ENCODE data around the gene RNF103. TPM values are rescaled to one million over a fixed set of nuclear protein-coding genes. Genes with fewer than 3 reads are reported as not detected.

The RNF103 gene
- total and polyA plus RNA-seq, 2 donors (not counting 1 experiment from before 2014, with no cell fraction given) = 20.3 to 20.9 TPM

DNA sequence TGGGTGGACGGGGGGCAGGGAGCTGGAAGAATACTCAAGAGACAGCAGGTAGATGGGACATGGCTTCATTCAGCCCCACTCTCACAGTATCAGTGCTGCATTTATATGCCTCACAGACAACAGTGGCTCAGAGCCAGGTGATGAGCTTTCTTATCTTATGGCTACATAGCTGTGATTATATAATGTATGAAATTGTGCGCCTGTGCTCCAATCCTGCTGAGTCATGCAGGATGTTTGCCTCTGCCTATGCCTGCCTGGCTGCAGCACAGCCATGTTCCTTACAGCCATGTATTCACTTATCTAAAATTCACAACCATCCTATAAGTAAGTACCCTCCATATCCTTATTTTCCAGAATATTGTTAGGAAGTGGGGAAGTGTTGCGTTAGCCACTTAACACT is 37.7 kb upstream of the RNF103 start:
- no peak for DNase-seq (ENCODE audit: low read depth in 2 of 2)
- no peak overlapping the region for H3K4me2 ChIP-seq (ENCODE audit: extremely low read depth, insufficient read depth, low read length)

GRCh38 chr2:86650188-86650587 is 26.5 kb upstream of the RNF103 start:
- no peak for DNase-seq (ENCODE audit: low read depth in 2 of 2)

More for the DNA sequence above, 37.7 kb upstream of the RNF103 start:
- no peaks in the 10 kb centered on the region for H3K79me2 ChIP-seq (ENCODE audit: control insufficient read depth, insufficient read depth, low read length)
- no peaks in the 10 kb centered on the region for H3K27me3 ChIP-seq (ENCODE audit: control insufficient read depth, insufficient read depth, low read length)
- H2AFZ ChIP-seq (ENCODE audit: low read length) = no peak overlapping the region
- H3K4me1 ChIP-seq (ENCODE audit: control insufficient read depth, extremely low read depth, insufficient read depth, low read length) = no peaks in the 10 kb centered on the region
- no peak overlapping the region for H3K27ac ChIP-seq (ENCODE audit: insufficient read depth, low read length)
- no peaks in the 10 kb centered on the region for H3K9me3 ChIP-seq (ENCODE audit: control insufficient read depth, insufficient read depth, low read depth, low read length)
- H3K4me3 ChIP-seq (replicated peaks in 1 of 4; ENCODE audit: control extremely low read depth in 1 of 4, insufficient read depth in 1 of 4, low read depth in 3 of 4, low read length in 4 of 4) = no peak overlapping the region
- H3K36me3 ChIP-seq (ENCODE audit: control insufficient read depth, insufficient read depth, low read length) = no peaks in the 10 kb centered on the region
- no peaks in the 10 kb centered on the region for H4K20me1 ChIP-seq (ENCODE audit: control insufficient read depth, extremely low read depth, insufficient read depth, low read length)
- no peak for TF ChIP-seq EZH2 (IDR thresholded peaks at IDR 0.05; ENCODE audit: low read length, missing control alignments)
- no peak for TF ChIP-seq CTCF (conservative IDR thresholded peaks at IDR 0.05 in 1 of 2, IDR thresholded peaks at IDR 0.05 in 1 of 2; ENCODE audit: low read depth in 1 of 2, low read length in 2 of 2)
- H3K9ac ChIP-seq (ENCODE audit: insufficient read depth, low read length) = no peak overlapping the region

DNA sequence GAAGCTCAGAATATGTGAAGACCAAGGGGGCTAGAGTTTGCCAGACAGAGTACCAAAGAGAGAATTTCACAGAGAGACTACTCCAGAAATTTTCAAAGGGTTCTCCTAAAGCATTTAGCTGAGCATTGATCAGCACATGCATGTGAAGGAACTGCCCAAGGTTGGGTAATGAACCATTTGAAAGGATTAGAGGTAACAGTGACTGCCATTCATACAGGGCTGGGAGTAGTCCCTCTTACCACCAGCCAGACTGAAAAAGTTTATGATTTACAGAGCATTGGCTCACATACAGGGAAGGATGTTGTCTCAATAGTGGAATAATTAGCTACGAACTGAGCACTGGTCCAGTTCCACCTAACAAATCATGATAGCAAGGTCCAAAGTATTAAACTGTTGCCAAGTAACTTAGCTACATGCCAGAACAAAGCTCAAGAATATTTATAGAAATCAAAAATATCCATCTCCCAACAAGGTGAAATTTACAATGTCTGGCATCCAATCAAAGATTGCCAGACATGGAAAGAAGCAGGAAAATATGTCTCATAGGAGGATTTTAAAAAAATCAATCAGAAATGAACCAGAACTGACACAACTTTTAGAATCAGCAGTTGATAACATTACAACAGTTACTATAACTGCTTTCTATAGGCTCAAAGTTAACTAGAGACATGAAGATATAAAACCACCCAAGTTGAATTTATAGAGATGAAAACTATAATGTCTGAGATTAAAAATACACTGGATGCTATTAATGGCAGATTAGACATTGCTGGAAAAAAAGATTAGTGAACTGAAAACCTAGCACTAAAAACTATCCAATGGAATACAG is 25.7 kb upstream of the RNF103 start:
- no peak overlapping the region for H2AFZ ChIP-seq (ENCODE audit: low read length)
- H3K27ac ChIP-seq (ENCODE audit: insufficient read depth, low read length) = no peak overlapping the region
- no peak overlapping the region for H3K4me2 ChIP-seq (ENCODE audit: extremely low read depth, insufficient read depth, low read length)
- TF ChIP-seq EZH2 (IDR thresholded peaks at IDR 0.05; ENCODE audit: low read length, missing control alignments) = no peak
- TF ChIP-seq CTCF (conservative IDR thresholded peaks at IDR 0.05 in 1 of 2, IDR thresholded peaks at IDR 0.05 in 1 of 2; ENCODE audit: low read depth in 1 of 2, low read length in 2 of 2) = no peak
- H3K9ac ChIP-seq (ENCODE audit: insufficient read depth, low read length) = no peak overlapping the region
- H3K4me1 ChIP-seq (ENCODE audit: control insufficient read depth, extremely low read depth, insufficient read depth, low read length) = no peaks in the 10 kb centered on the region
- no peaks in the 10 kb centered on the region for H3K36me3 ChIP-seq (ENCODE audit: control insufficient read depth, insufficient read depth, low read length)
- H3K4me3 ChIP-seq (replicated peaks in 1 of 4; ENCODE audit: control extremely low read depth in 1 of 4, insufficient read depth in 1 of 4, low read depth in 3 of 4, low read length in 4 of 4) = no peak overlapping the region
- H3K9me3 ChIP-seq (ENCODE audit: control insufficient read depth, insufficient read depth, low read depth, low read length) = no peaks in the 10 kb centered on the region
- no peaks in the 10 kb centered on the region for H3K27me3 ChIP-seq (ENCODE audit: control insufficient read depth, insufficient read depth, low read length)
- no peak for DNase-seq (ENCODE audit: low read depth in 2 of 2)
- no peaks in the 10 kb centered on the region for H3K79me2 ChIP-seq (ENCODE audit: control insufficient read depth, insufficient read depth, low read length)
- H4K20me1 ChIP-seq (ENCODE audit: control insufficient read depth, extremely low read depth, insufficient read depth, low read length) = no peaks in the 10 kb centered on the region

More at GRCh38 chr2:86650188-86650587, 26.5 kb upstream of the RNF103 start:
- Histone ChIP-seq H2AFZ (ENCODE audit: low read length) (no peak overlapping the region), H3K27me3 (ENCODE audit: control insufficient read depth, insufficient read depth, low read length) (no peaks in the 10 kb centered on the region), H3K36me3 (ENCODE audit: control insufficient read depth, insufficient read depth, low read length) (no peaks in the 10 kb centered on the region), H3K4me3 (replicated peaks in 1 of 4; ENCODE audit: control extremely low read depth in 1 of 4, insufficient read depth in 1 of 4, low read depth in 3 of 4, low read length in 4 of 4) (no peak overlapping the region), H3K79me2 (ENCODE audit: control insufficient read depth, insufficient read depth, low read length) (no peaks in the 10 kb centered on the region), H4K20me1 (ENCODE audit: control insufficient read depth, extremely low read depth, insufficient read depth, low read length) (no peaks in the 10 kb centered on the region), H3K4me1 (ENCODE audit: control insufficient read depth, extremely low read depth, insufficient read depth, low read length) (no peaks in the 10 kb centered on the region), H3K27ac (ENCODE audit: insufficient read depth, low read length) (no peak overlapping the region), H3K4me2 (ENCODE audit: extremely low read depth, insufficient read depth, low read length) (no peak overlapping the region), H3K9ac (ENCODE audit: insufficient read depth, low read length) (no peak overlapping the region), H3K9me3 (ENCODE audit: control insufficient read depth, insufficient read depth, low read depth, low read length) (no peaks in the 10 kb centered on the region)
- TF ChIP-seq CTCF (conservative IDR thresholded peaks at IDR 0.05 in 1 of 2, IDR thresholded peaks at IDR 0.05 in 1 of 2; ENCODE audit: low read depth in 1 of 2, low read length in 2 of 2) = no peak
- TF ChIP-seq EZH2 (IDR thresholded peaks at IDR 0.05; ENCODE audit: low read length, missing control alignments) = no peak

Measured in fibroblast of lung (primary cell).